Activated B cell treated with CpG ODN at 0.5 μM for 24 hours (primary cell): ENCODE measurements around the gene COL25A1. TPM values are rescaled to one million over a fixed set of nuclear protein-coding genes. Genes with fewer than 3 reads are reported as not detected.

Source experiments
- ATAC-seq: fragments of 200-7000 bp; cut with Tn5 transposase; one replicate; pipeline ENCODE4 v1.10.0; 2021; ENCODE audit warnings: low read depth, mild to moderate bottlenecking, moderate library complexity
- CTCF ChIA-PET: fragments of 350-600 bp; sonication (Branson Sonifier 250); formaldehyde crosslinking; loops from one replicate; lab custom pipeline; 2021; ENCODE audit warnings: antibody characterized with exemption; lab: Charles Lee
- POLR2A ChIA-PET: fragments of 350-600 bp; sonication (Branson Sonifier 250); formaldehyde crosslinking; loops from one replicate; lab custom pipeline; 2021; ENCODE audit warnings: antibody characterized with exemption; lab: Charles Lee
- DNase-seq: peaks from one replicate; pipeline ENCODE4 v3.0.0; 2022
- H3K27ac Mint-ChIP-seq: one replicate; pipeline ENCODE4 v1.8.0; 2020; ENCODE audit warnings: mixed read lengths
- H3K27me3 Mint-ChIP-seq: one replicate; pipeline ENCODE4 v1.8.0; 2021; ENCODE audit warnings: mixed read lengths
- H3K36me3 Mint-ChIP-seq: one replicate; pipeline ENCODE4 v1.8.0; 2021; ENCODE audit warnings: low read depth, mixed read lengths
- H3K4me1 Mint-ChIP-seq: one replicate; pipeline ENCODE4 v1.8.0; 2021; ENCODE audit warnings: mixed read lengths
- H3K4me3 Mint-ChIP-seq: one replicate; pipeline ENCODE4 v1.8.0; 2020; ENCODE audit warnings: mild to moderate bottlenecking, mixed read lengths
- H3K9me3 Mint-ChIP-seq: one replicate; pipeline ENCODE4 v1.8.0; 2020; ENCODE audit warnings: mixed read lengths
- intact Hi-C: fragments of 100-400 bp; cut with micrococcal nuclease; formaldehyde crosslinking; loops from one replicate; pipeline ENCODE4 v1.15.1; 2024
- total RNA-seq: library from RNA; stranded (reverse); gene quantifications from 2 replicates; pipeline ENCODE4 v1.2.3, GENCODE V29; 2022
- TF ChIP-seq, protein P1 (sequence below): fragments of 200-600 bp; IDR thresholded peaks from one replicate; pipeline ENCODE4 v1.8.0; 2022; ENCODE audit warnings: antibody characterized with exemption, mild to moderate bottlenecking

Gene COL25A1
- total RNA-seq, 1 donor from 2014 or later = not detected

DNA sequence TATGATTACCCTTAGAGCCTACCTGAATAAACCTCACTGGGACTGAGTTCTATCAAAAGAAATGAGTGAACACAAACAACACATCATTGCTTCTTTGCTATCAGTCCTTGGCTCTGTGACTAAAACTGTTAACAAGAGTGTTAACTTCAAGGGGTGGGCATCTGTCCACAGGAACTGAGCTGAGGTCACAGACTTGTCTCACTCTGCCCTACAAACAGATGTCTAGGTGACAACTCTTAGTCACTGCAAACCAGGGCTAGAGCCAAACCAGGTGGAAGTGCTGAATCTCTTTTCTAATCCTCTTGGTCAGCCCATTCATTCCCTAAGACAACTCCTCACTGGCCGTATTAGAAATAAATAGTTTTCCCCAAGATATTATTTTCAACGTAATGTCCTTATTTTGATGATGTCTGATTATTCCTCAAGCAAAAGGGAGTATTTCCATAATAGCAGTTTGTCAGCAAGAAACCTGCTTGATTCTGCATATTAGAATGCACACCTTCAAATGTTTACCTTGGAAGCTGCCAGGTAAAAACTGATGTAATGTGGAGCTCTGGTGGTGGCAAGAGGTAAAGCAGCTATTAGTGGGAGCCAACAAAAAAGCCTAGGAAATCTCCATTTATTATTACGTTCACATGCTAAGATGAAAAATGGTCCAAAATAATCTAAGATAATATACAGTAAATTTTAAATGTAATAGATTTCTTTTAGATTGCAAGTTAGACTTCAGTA lies 4.0 kb downstream of the COL25A1 start:
- no peaks in the 10 kb centered on the region for H3K9me3 Mint-ChIP-seq
- CTCF ChIA-PET = no interaction called here
- peaks cover 34% of the 10 kb centered on the region for H3K27me3 Mint-ChIP-seq
- H3K4me3 Mint-ChIP-seq = no peak overlapping the region
- H3K4me1 Mint-ChIP-seq = peaks cover 17% of the 10 kb centered on the region
- no peaks in the 10 kb centered on the region for H3K36me3 Mint-ChIP-seq
- intact Hi-C loops = no loop called here
- H3K27ac Mint-ChIP-seq = no peak overlapping the region
- ATAC-seq (no peak), DNase-seq (no peak)
- TF ChIP-seq, protein P1, sequence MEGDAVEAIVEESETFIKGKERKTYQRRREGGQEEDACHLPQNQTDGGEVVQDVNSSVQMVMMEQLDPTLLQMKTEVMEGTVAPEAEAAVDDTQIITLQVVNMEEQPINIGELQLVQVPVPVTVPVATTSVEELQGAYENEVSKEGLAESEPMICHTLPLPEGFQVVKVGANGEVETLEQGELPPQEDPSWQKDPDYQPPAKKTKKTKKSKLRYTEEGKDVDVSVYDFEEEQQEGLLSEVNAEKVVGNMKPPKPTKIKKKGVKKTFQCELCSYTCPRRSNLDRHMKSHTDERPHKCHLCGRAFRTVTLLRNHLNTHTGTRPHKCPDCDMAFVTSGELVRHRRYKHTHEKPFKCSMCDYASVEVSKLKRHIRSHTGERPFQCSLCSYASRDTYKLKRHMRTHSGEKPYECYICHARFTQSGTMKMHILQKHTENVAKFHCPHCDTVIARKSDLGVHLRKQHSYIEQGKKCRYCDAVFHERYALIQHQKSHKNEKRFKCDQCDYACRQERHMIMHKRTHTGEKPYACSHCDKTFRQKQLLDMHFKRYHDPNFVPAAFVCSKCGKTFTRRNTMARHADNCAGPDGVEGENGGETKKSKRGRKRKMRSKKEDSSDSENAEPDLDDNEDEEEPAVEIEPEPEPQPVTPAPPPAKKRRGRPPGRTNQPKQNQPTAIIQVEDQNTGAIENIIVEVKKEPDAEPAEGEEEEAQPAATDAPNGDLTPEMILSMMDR = no peak
- POLR2A ChIA-PET = no interaction called here

DNA sequence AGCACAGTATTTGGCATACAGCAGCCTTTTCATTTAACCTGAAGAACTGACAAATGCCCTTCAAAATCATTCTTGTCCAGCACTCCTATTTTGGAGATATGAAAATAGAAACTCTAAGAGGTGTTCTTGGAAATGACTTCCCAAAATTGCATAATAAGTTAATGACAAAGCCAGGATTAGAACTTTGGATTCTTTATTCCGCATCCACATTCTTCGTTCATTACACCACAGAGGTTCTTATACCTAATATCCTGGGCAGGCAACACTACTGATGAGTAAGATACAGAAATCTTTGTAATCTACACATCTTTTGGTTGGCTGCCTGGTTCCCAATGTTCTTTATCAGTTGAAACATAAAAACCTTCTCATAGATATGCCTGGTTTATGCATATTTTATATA lies 5.9 kb downstream of the COL25A1 start:
- H3K9me3 Mint-ChIP-seq = no peaks in the 10 kb centered on the region
- DNase-seq (no peak), ATAC-seq (no peak)
- H3K36me3 Mint-ChIP-seq = no peaks in the 10 kb centered on the region
- H3K27ac Mint-ChIP-seq = no peak overlapping the region
- no peak overlapping the region for H3K4me3 Mint-ChIP-seq
- ChIA-PET CTCF (no interaction called here), POLR2A (no interaction called here)
- H3K27me3 Mint-ChIP-seq = peaks cover 30% of the 10 kb centered on the region
- TF ChIP-seq, protein P1 = no peak
- intact Hi-C loops = no loop called here
- peaks cover 3% of the 10 kb centered on the region for H3K4me1 Mint-ChIP-seq

DNA sequence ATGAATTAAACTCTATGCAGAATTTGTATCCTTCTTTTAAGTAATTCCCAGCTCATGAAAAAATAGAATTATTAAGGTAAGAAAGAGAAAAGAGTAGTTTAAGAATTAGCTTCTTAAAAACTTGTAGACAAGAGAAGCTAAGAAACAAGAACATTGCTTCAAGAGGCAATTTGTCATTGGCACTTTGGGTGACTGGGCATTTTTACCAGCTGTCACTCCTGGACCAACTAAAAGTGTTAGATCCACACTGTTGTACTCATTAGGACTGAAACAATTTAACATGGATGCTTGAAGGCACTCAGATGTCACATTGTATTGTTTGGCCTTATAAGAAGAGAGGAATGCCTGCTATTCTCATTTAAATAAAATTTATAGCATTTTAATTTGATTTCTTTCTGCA lies 7.4 kb downstream of the COL25A1 start:
- Mint-ChIP-seq H3K4me1 (no peaks in the 10 kb centered on the region), H3K4me3 (no peak overlapping the region), H3K27ac (no peak overlapping the region), H3K9me3 (no peaks in the 10 kb centered on the region), H3K27me3 (peaks cover 17% of the 10 kb centered on the region), H3K36me3 (no peaks in the 10 kb centered on the region)
- ATAC-seq = no peak
- CTCF ChIA-PET = no interaction called here
- intact Hi-C loops = no loop called here
- POLR2A ChIA-PET = no interaction called here
- no peak for DNase-seq
- TF ChIP-seq, protein P1 = no peak

DNA sequence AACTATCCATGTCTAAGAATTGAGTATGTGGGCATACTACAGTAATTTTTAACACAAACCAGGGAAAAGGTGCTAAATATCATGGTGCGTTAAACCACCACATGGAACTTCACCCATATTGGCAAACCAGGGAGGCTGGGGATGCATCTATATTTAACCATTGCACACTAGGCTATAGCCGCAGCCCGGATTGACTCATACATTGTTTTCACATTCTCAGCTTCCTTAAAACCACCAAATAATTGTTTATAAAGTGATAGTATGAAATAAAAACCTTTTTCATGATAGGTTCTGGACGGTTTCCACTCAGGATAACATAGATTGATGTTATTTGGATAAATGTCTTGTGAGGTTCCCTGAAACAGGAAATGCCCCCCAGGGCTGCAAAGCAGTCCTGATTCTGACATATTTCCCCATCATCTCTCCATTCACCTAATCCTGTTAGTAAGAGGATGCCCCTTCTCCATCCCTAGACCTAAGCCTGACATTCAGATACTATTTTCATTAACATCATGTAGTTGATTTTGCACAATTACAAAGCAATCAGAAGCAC lies 7.9 kb downstream of the COL25A1 start:
- POLR2A ChIA-PET = no interaction called here
- Mint-ChIP-seq H3K27ac (no peak overlapping the region), H3K4me1 (no peaks in the 10 kb centered on the region), H3K9me3 (no peaks in the 10 kb centered on the region), H3K27me3 (peaks cover 13% of the 10 kb centered on the region), H3K36me3 (no peaks in the 10 kb centered on the region), H3K4me3 (no peak overlapping the region)
- intact Hi-C loops = no loop called here
- CTCF ChIA-PET = no interaction called here
- TF ChIP-seq, protein P1 = no peak
- ATAC-seq = no peak
- no peak for DNase-seq

DNA sequence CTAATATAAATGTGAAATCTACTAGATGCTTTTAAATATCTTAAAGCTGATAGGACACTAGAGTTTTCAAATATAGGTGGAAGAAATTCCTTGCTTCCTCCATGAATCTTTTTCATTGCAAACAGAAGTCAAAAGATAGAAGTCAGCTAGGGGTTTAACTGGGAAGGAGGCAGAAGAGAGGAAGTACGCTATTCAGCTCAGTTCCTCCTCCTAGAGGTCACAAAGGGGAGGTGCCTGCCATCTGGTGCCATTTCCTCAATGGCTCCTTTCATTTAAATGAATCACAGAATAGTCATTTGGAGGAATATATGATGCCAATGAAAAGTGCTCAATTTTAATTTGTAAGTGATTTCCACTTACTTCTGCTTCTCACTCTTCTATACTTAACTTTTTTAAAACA lies 8.5 kb downstream of the COL25A1 start:
- H3K4me1 Mint-ChIP-seq = no peaks in the 10 kb centered on the region
- H3K9me3 Mint-ChIP-seq = no peaks in the 10 kb centered on the region
- intact Hi-C loops = no loop called here
- TF ChIP-seq, protein P1 = no peak
- no peak for ATAC-seq
- H3K4me3 Mint-ChIP-seq = no peak overlapping the region
- DNase-seq = no peak
- no peaks in the 10 kb centered on the region for H3K36me3 Mint-ChIP-seq
- H3K27me3 Mint-ChIP-seq = peaks cover 11% of the 10 kb centered on the region
- ChIA-PET POLR2A (no interaction called here), CTCF (interaction anchor here (1.0 to 1.3 kb wide), 2 partner anchors 13 kb away, joined by 3 to 5 read pairs; no protein-coding TSS in a partner anchor)
- no peak overlapping the region for H3K27ac Mint-ChIP-seq
